ENCODE results near the gene C1QL4.
"Not testable (repeated sequence)": the region's sequence is repeated elsewhere in the genome, so short reads cannot be mapped to it uniquely, and the experiment has no call there.

Gene C1QL4

GRCh38 chr12:49332891-49333371 is 4.1 kb downstream of the C1QL4 start:
- no peak for DNase-seq

- DNase-seq, result no peak
Measured at GRCh38 chr12:49332441-49332861, 4.5 kb downstream of the C1QL4 start.

- DNase-seq, result no peak
Measured at GRCh38 chr12:49331380-49332222, 5.4 kb downstream of the C1QL4 start.

- peak in 1 of 2 donors; percentile 12 for DNase-seq
Measured at GRCh38 chr12:49330631-49331379, 6.2 kb downstream of the C1QL4 start.

- no peak for DNase-seq
Measured at GRCh38 chr12:49330032-49330619, 6.9 kb downstream of the C1QL4 start.

GRCh38 chr12:49328816-49329215 is 8.2 kb downstream of the C1QL4 start:
- DNase-seq, result no peak

- DNase-seq, result no peak
Measured at GRCh38 chr12:49327887-49328286, 9.1 kb downstream of the C1QL4 start.

- no peak for DNase-seq
Measured at GRCh38 chr12:49327368-49327767, 9.6 kb downstream of the C1QL4 start.

GRCh38 chr12:49325606-49326005 is 11.4 kb downstream of the C1QL4 start:
- no peak for DNase-seq

- DNase-seq, result no peak
Measured at GRCh38 chr12:49323524-49324097, 13.4 kb downstream of the C1QL4 start.

GRCh38 chr12:49322708-49323523 is 14.1 kb downstream of the C1QL4 start, which contains the start of gene TROAP:
Gene TROAP, plus strand, starts transcription at chr12:49323255. Its CDS starts 354 bp downstream, at chr12:49323609.
- DNase-seq, result peak; percentile 96

GRCh38 chr12:49322367-49322707 is 14.7 kb downstream of the C1QL4 start:
- no peak for DNase-seq

GRCh38 chr12:49320411-49321103 is 16.4 kb downstream of the C1QL4 start:
- DNase-seq, result not testable (repeated sequence)

GRCh38 chr12:49317118-49317517 is 19.9 kb downstream of the C1QL4 start:
- not testable (repeated sequence) for DNase-seq

GRCh38 chr12:49314811-49315210 is 22.2 kb downstream of the C1QL4 start:
- no peak for DNase-seq

- not testable (repeated sequence) for DNase-seq
Measured at GRCh38 chr12:49310451-49311000, 26.5 kb downstream of the C1QL4 start.

GRCh38 chr12:49309386-49309785 is 27.6 kb downstream of the C1QL4 start:
- DNase-seq, result no peak

- no peak for DNase-seq
Measured at GRCh38 chr12:49305762-49306510, 31.1 kb downstream of the C1QL4 start.

- no peak for DNase-seq
Measured at GRCh38 chr12:49304161-49304560, 32.8 kb downstream of the C1QL4 start.

GRCh38 chr12:49301760-49302159 is 35.2 kb downstream of the C1QL4 start:
- DNase-seq, result peak in 1 of 2 donors; percentile 62

All from stimulated activated CD4-positive, alpha-beta T cell treated with anti-CD3 and anti-CD28 coated beads, Interleukin-2, amount 100 ng/mL, for 24 hours (primary cell).